GM18526 (cell line): Measurements from ENCODE around the gene KLK11.

ENCODE experiments used
- POLR2A ChIP-seq: IDR thresholded peaks from 3 replicates; pipeline ENCODE4 v1.6.1; 2011; ENCODE audit not compliant: insufficient read length; ENCODE audit errors: extremely low read depth

KLK11 gene, protein sequence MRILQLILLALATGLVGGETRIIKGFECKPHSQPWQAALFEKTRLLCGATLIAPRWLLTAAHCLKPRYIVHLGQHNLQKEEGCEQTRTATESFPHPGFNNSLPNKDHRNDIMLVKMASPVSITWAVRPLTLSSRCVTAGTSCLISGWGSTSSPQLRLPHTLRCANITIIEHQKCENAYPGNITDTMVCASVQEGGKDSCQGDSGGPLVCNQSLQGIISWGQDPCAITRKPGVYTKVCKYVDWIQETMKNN

DNA sequence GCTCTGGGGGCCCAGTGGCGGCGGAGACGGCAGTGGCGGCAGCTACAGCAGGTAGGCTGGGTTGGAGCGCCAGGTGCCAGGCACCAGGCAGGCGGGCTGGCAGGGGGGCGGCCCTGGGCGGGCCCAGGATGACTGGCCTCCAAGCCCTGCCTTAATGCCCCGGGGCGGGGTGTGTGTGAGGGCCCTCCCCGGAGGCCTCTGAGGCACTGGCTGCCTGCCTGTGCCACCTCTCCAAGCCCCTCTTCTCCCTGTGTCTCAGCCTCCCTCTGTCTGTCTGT, at the start of gene KLK11:
KLK11 (minus strand) TSS at position 63 of the 278 bp plus-strand sequence. CDS start 985 bp downstream, outside the sequence.
- no peak for TF ChIP-seq POLR2A

DNA sequence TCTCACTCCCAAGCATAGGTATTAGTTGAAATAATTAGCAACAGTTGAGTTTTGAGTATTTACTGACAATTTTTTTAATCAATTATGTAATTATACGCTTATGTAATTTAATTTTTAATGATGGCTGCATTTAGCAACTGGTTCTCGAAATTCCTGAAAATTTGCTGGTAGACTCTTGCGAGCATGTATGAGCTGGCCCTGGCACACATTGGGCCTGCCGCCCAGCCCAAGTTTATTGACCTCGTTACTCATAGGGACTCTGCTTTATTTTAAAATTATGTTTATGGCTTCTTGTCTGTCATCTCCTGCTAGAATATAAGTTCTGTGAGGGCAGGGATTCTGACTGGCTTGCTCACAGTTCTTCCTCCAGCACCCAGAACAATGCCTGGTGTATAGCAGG, 49.6 kb upstream of the KLK11 start:
- TF ChIP-seq POLR2A = no peak

DNA sequence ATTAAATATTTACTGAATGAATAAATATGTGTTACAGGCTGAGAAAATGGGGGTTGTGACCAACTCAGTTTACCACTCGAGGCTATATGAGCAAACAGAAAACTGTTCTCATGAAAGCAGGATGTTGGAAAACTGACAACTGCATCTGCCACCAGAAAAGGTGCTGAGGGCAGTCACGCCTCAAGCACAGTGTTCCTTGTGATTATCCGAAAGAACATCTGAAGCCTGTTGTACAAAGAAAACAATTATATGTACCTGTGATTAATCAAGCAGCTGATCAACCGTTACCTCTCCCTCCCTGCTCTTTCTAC, 44.6 kb upstream of the KLK11 start:
- no peak for TF ChIP-seq POLR2A

DNA sequence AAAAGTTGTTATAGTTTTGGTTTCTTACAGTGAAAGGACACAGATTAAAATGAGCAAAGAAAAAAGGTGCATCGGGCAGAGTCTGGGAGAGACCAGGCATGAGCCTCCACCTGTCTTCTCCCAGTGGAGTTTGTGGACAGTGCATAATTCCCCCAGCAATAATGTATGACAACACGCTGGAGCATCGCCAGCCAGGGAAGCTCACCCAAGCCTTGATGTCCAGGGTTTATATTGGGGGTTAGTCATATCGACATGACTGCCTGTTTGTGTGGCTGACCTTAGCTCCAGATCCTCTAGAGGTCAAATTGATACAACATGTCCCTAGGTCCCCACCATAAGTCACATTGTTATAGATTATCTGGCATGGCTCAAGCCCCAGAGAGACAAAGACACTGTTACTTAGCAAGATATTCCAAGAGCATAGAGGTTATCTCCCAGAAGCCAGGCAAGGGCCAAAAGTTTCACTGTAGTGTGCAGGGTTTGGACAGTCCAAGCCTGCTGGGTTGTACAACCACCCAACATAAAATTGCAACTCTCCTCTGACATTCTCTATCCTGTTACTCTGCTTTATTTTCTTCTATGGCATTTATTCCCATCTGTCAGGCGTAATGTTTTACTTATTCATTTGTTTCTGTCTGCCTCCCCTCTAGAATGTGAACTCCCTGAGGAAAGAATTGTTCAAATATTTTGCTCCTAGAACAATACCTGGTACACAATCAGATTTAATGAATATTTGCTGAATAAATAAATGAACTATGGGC, 44.1 kb upstream of the KLK11 start:
- no peak for TF ChIP-seq POLR2A

DNA sequence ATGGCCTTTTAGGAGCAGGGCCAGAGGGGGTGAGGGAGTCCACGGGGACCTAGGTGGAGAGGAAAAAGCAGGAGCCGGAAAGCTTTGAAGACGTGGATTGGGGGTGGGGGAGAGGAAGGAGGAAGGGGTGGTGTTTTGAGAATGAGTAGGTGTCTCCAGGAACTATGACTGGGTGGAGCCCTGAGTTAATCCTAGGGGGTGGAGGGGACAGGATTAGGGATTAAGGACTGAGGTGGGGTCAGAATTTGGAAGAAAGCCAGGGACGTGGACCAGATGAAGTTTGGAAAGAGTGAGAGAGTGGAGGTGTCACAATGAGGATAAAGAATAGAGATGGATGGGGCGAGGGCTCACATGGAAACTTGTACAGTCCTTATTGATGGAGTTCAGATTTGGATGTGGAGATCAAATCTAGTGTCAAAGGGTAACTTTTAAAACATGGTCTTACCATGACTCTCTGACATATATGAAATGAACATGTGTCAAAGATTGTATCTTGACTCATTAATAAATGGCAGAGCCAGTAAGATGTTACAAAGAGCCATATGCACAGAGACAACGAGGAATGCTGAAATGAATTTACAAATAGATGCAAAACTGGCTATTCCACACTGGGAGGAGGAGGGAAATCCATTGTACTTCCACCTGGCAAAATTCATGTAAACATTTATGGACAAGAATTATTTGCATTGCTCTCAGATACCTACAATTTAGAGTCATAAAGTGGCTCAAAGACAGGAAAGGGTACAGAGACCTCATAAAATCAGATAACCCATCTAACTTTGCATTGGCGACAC, 40.2 kb upstream of the KLK11 start:
- TF ChIP-seq POLR2A = no peak

DNA sequence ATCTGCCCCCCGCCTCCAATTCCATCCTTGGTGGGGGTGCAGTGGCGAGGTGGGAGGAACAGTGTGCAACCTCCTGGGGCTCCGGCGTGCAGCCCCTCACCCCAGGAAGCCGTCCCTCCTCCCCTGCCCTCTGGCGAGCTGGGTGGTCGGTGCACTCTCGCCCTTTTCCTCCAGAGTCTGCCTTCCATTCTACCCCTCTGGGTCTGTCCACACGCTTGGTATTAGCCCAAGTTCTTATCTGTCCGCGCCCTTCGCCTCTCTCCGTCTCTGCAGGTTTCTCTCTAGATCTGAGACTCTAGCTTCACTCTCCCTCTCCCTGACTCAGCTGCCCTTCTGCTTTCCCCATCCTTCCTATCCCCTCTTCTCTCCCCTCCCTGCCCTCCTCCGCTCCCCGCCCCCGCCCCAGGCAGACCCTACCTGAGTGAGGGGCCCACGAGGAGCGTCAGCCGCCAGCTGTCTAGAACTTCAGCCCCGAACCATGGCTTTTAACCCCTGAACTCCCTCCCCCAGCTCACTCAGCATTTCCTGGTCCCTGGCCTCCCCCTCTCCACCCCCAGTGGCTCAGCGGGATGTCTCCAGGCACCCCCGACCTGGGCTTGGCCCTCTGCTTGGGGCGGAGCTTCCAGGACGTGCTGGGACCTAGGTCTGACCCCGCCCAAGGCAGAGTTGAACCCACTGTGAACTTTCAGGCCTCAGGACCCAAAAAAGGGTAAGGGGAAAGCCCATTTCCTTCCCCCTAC, 39.0 kb upstream of the KLK11 start:
- TF ChIP-seq POLR2A = no peak

DNA sequence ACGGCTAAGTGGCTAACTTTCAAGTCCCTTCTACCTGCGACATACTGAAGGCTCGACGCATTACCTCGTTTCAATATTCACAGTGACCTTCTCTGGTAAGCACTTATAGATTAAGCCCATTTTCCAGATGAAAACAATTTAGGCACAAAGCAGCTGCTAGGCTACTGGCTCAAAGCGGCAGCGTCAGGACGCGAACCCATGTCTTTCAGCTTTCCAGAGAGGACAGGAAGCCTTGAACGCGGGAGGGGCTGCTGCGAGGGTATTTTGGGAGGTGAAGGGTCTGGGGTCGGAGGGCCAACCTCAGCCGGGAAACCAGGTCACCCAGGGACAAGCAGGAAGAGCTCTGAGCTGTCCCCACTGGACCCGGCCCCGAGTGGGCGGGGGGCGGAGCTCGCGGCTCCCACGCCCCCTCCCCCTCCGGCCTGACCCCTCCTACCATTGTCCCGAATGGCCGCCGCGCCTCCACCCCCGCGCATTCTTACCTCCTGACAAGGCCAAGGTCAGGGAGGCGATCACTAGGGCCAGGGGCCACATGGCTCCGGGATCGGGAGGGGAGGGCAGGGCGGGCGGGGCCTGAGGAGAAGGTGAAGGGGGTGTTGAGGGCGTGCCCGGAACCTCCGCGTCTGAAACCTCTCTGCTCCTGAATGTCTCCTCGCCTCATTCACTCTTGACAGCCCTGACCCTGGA, 38.3 kb upstream of the KLK11 start, which contains the start of gene KLK13:
KLK13 (minus strand) TSS at position 559 of the 687 bp plus-strand sequence; CDS start at position 534, 25 bp downstream.
- no peak for TF ChIP-seq POLR2A

DNA sequence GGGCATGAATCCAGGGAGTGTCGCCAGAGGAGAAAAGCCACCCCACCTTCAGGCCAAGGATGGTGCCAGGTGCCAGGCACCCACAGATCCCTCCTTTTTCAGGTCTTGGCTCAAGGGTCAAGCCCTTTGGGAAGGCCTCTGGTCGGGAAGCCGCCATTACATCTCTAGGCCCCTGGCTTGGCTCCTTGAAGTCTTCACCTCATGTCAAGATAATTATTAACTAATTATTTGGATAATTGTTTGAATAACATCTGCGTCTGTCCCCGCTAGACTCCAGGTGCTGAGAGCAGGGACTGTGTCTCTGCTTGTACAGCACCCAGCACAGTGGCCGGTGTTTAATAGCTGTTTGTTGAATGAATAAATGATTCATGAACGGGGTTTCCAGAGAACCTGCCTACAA, 37.2 kb upstream of the KLK11 start:
- no peak for TF ChIP-seq POLR2A

DNA sequence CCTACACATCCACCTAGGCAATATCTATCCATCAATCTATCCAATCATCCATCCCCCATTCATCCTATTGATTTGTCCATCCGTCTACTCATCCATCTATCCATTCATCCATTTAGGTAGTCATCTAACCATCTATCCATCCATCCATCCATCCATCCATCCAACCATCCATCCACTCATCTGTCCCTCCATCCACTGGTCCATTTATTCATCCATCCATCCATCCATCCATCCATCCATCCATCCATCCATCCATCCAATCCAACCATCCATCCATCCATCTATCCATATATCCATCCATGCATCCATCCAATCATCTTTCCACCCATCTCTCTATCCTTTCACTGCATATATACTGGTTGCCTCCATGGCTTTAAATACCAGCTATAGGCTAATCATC, 34.6 kb upstream of the KLK11 start:
- TF ChIP-seq POLR2A = no peak

DNA sequence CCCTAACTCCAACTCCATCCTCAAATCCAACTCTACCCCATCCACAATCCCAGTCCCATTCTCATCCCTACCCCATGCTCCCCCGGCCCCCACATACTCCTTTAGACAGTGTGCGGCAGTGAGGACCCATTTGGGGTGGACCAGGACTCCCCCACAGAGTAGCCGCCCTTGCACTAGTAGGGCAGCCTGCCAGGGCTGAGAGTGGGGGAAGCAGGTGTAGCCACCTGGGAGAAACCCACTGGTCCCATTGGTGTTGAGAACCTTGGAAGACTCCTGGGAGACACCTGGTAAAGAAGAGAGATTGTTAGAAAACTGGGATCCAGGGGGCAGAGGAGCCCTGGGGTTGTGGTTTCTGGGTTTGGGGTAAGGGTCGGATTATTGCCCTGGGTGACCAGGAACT, 33.9 kb upstream of the KLK11 start:
- no peak for TF ChIP-seq POLR2A

DNA sequence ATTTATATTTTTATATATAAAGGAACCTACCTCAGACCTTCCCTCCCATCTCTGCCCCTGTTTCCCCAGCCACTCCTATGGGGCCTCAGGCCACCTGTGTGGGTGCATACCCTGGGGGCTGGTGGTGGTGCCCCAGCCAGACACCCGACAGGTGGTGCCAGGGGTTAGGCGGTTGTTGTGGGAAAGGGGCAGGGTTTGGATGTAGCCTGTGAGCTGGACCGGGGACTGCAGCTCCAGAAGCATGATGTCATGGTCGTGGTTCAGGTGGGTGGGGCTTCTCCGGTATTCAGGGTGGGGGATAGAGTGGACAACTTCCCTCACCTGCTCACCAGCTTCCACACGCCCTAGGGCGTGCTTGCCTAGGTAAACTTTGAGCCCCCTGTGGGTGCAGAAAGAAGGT, 33.3 kb upstream of the KLK11 start:
- no peak for TF ChIP-seq POLR2A

DNA sequence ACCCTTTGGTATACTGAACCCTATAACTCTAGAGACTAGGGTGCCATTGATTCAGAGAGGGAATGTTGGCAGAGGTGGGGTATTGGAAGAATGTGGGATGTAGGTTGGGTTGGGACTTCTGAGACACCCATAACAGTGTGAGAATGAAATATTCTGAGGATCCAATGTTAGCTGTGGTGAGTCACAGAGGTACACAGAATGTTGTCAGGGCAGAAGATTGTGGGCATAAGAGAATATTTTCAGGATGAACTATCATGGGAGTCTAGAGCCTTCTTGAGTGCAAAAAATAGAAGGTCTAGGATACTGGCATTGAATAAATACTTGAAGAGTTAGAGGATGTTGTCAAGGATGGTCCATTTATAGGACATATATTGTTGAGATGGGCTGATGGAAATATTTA, 29.4 kb upstream of the KLK11 start:
- TF ChIP-seq POLR2A = no peak

DNA sequence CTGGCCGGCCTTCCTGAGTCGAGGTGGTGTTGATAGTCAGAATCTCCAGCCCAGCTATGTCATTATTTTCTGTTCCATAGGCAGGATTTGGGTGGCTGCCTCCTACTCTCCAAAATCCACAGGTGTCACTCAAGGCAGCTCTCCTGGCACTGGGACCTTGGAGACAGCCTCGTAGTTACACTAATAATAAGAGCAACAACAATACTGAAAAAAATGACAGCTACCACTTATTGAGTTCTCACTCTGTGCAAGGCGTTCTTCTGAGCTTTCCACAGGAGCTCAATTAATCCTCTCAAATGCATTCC, 20.6 kb upstream of the KLK11 start:
- TF ChIP-seq POLR2A = no peak

DNA sequence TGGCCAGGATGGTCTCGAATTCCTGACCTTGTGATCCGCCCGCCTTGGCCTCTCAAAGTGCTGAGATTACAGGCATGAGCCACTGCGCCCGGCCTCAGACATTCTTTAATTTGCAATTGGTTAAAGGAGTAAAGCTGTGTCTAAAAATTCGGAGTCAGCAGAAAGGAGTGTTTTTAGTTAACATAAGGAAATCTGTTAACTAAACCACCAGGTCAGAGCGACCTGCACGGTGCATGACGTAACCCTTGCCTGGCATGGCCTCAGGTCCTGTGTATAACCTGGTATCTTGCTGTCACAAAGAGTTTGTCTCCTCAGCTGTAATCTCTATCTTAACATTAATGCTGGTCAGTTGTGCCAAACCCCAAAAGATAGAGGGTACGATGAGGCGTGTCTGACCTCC, 17.9 kb upstream of the KLK11 start:
- no peak for TF ChIP-seq POLR2A

DNA sequence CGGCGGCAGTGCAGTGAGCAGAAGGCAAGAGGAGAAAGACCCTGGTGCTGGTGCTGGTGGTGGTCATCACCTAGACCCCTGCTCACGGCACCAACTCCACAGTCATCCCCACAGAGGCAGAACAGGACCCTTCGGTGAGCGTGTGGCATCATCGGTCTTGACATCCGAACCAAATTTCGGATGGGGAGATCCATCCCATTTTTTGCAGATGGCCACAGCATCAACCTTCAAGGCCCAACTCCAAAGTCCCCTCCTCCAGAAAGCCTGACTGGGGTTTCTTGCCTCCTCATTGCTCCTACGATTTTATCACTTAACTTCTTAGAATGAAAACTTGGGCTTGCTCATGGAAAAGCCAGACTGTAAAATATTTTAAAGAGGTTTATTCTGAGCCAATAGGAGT, 17.1 kb upstream of the KLK11 start:
- TF ChIP-seq POLR2A = no peak
